GM03348 (cell line): ENCODE data around the gene SLC38A4.
A peak's percentile ranks its signal among the peaks of the same experiment; 100 is the strongest.

ENCODE experiments used
- DNase-seq: peaks from one replicate; pipeline ENCODE4 v3.0.0; 2012; ENCODE audit warnings: low spot score

SLC38A4 gene

GRCh38 chr12:46814143-46814542 lies 11.7 kb downstream of the SLC38A4 start:
- no peak for DNase-seq

GRCh38 chr12:46811185-46811584 lies 14.6 kb downstream of the SLC38A4 start:
- no peak for DNase-seq

- DNase-seq, result no peak
These were observed 16.7 kb downstream of the SLC38A4 start for GRCh38 chr12:46808955-46809697.

GRCh38 chr12:46808317-46808716 lies 17.5 kb downstream of the SLC38A4 start:
- no peak for DNase-seq

- no peak for DNase-seq
These were observed 21.7 kb downstream of the SLC38A4 start for GRCh38 chr12:46804054-46804453.

GRCh38 chr12:46803517-46803916 lies 22.3 kb downstream of the SLC38A4 start:
- DNase-seq, result no peak

GRCh38 chr12:46801293-46801692 lies 24.5 kb downstream of the SLC38A4 start:
- no peak for DNase-seq

GRCh38 chr12:46800160-46800559 lies 25.6 kb downstream of the SLC38A4 start:
- no peak for DNase-seq

- no peak for DNase-seq
These were observed 27.1 kb downstream of the SLC38A4 start for GRCh38 chr12:46798648-46799047.

GRCh38 chr12:46798056-46798455 lies 27.7 kb downstream of the SLC38A4 start:
- DNase-seq, result no peak

- no peak for DNase-seq
These were observed 29.8 kb downstream of the SLC38A4 start for GRCh38 chr12:46795988-46796387.

- no peak for DNase-seq
These were observed 31.1 kb downstream of the SLC38A4 start for GRCh38 chr12:46794593-46795190.

GRCh38 chr12:46792925-46793324 lies 32.9 kb downstream of the SLC38A4 start:
- DNase-seq, result no peak

- DNase-seq, result no peak
These were observed 35.7 kb downstream of the SLC38A4 start for GRCh38 chr12:46790066-46790465.

- DNase-seq, result no peak
These were observed 37.5 kb downstream of the SLC38A4 start for GRCh38 chr12:46788072-46788887.

- no peak for DNase-seq
These were observed 38.2 kb downstream of the SLC38A4 start for GRCh38 chr12:46787496-46788055.

- peak; percentile 40 for DNase-seq
These were observed 39.0 kb downstream of the SLC38A4 start for GRCh38 chr12:46786774-46787173.

GRCh38 chr12:46785382-46785781 lies 40.4 kb downstream of the SLC38A4 start:
- no peak for DNase-seq

- DNase-seq, result no peak
These were observed 41.9 kb downstream of the SLC38A4 start for GRCh38 chr12:46783871-46784270.

GRCh38 chr12:46779879-46780278 lies 45.9 kb downstream of the SLC38A4 start:
- DNase-seq, result no peak

- DNase-seq, result no peak
These were observed 46.7 kb downstream of the SLC38A4 start for GRCh38 chr12:46779063-46779462.

GRCh38 chr12:46778415-46778814 lies 47.4 kb downstream of the SLC38A4 start:
- DNase-seq, result no peak

GRCh38 chr12:46777587-46777986 lies 48.2 kb downstream of the SLC38A4 start:
- DNase-seq, result no peak
